GM19099 (cell line): ENCODE data around the gene PTGR3.

Source experiments
- POLR2A ChIP-seq: IDR thresholded peaks from 3 replicates; pipeline ENCODE4 v1.6.1; 2011; ENCODE audit warnings: low read depth; ENCODE audit not compliant: insufficient read length; ENCODE audit errors: extremely low read depth

PTGR3 gene

DNA sequence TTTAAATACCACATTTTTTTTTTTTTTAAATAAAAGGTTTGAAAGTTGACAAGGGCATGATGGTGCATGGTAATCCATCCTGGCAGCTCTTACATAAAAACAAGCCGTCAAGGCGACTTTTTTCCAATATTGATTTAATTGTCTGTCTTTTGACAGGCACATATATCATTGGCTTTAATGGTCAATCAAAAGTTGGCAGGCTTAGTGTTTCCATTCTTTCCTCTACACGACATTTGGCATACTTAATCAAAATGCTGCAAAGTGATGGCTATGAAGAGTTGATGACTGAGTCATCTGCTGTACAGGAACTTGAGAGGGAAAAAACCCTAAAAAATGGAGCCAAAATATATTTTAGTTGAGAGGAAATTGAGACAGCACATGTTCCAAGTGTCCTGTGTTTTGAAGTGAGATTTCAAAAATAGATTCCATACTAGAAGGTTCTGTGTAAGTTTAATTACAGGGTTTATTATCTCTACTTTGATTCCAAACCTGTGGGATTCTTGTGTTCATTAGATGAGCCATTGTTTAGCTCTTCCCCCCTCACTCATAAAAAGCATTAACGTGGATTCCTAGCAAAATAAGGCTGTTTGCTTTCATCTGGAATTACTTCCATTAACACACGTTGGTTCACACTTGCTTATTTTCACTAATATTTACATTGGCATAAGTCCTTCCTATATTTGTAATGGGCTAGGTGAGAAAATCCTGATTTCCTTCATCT, 4.8 kb upstream of the PTGR3 start:
- TF ChIP-seq POLR2A = no peak

DNA sequence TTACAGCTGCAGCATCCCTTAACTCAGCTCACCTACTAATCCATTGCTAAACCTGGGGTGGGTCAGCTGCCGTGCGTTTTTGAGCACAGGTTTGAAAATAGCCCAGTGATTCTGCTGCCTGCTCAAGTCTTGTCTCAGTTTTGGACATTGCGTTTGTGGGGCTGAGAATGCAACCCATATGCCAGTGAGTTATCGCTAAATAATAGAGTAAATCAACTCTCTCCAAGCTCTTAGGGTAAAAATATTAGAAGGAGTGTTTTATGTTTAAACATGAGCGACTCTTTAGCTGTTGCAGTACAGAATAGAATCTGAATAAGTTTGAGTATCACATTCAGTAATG, 3.8 kb upstream of the PTGR3 start:
- no peak for TF ChIP-seq POLR2A

DNA sequence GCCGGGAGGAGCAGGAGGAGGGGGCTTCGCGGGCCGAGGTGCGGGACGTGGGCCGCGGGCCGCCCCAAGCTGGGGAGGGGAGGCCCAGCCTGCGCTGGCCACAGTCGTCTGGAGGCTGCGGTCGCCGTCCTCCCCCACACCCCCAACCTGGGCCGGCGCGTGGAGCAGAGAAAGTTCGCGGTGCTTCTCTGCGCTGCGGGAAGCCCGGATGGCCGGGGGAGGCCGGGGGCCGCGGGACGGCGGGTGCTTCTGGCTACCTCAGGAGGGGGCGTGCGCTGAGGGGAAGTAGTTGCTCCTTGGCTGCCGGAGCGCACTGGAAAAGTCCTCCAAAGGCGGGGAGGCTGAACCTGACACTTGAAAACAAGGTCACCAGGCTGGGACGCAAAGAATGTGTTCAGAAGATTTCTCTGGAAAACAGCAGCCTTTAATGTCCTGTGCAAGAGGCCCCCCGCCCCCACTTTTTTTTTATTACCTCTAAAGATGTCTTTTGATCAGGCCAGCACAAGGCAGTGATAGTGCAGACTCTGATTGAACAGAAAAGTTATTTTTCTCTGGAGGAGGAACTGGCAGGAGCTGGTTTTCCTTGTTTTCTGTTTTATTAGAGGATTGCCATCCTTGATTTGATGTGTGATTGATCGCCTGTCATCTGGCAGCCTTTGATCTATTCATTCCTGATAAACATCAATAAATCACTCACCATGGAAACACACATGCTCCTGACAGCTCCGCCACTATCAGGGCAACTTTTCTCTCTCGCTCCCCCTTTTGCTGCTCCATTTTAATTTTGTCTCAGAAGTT, 3.2 kb upstream of the PTGR3 start:
- no peak for TF ChIP-seq POLR2A

DNA sequence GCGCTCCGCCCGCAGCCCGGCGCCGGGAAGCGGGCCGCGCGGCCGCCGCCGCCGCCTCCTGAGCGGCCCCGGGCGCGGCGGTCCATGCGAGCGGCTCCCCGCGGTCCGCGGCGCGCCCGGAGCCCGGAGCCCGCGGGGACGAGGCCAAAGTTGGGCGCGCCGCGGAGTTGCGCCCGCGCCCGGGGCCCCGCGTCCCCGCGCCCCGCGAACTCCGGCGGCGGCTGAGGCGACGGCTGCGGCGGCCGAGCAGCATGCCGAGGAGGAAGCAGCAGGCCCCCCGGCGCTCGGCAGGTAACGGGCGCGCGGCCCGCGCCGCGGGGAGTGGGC, 2.6 kb upstream of the PTGR3 start:
- TF ChIP-seq POLR2A = no peak

DNA sequence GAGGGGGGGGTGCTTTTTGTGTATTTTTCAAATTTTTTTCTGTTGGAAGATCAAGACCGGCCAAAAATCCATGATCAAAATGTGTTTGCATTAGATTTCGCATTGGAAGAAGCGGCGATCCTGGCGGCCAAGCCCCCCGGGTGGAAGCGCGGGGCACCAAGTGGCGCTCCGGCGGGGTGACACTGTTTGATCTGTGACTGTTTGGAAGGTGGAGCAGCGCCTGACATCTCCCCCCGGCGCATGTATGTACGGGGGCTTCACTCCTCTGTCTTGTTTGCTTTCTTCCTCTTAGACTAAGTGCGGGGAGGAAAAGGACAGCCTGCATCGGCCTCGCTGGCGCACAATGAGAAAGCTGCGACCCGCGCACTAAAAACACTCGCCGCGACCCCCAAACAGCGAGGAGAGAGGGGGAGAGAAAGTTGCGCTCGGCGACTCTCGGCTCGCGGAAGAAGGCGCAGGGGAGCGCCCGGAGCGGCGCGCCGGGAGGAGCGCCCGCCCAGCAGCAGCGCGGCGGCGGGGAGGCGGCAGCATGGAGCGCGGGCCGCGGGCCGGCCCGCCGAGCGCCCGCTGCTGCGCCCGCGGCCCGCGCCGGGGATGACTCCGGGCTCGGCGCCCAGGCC, 2.2 kb upstream of the PTGR3 start:
- peak; percentile 17 for TF ChIP-seq POLR2A

DNA sequence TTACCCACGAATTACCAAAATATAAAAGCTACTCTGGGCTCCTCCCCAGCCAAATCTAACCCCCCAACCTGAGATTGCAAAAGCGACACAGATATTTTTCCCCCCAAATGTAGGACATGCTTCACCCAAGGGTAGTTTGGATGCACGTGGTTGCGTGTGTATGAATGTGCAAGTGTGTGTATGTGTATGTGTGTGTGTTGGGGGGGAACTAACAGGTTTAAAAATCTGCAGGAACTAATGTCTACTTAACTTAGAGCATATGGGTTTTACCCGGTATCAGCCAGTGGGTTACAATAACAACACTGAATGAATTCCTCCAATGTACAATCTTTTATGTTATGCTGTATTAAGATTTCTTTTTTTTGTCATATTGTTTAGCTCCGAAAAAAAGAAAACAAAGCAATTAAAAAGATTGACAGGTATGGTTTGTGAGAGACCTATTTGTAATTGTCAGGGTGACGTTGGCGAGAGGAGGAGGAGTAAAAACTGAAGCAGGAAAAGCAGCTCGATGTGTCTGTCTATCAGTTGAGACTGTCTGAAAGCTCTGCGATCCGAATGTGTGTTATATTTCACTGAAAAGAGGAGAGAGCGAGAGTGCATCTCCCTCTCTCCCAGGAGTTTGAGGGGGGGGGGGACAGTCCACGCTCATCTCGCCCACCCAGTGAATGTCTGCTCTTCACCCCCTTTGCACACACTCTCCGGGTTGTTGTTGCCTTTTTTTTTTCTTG, 1.5 kb upstream of the PTGR3 start, which contains the start of gene TSHZ1:
TSS of gene TSHZ1 (plus strand) at position 524 of the 728 bp plus-strand sequence. CDS start 1,080 bp downstream, outside the sequence.
- peak; percentile 60 for TF ChIP-seq POLR2A

DNA sequence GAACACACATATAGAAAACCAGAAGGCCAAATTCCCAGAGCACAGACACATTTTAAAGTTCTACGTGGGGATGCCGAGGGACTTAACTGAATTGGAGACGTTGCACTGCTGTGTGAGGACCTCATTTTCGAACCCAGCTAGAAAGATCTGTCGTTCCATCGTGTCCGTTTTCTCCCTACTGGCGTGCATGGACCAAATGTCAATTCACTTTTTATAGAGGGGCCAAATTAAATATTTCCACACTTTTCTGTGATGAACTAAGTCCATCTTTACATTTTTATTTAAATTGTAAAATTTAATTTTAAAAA, 966 bp upstream of the PTGR3 start:
- TF ChIP-seq POLR2A = no peak

DNA sequence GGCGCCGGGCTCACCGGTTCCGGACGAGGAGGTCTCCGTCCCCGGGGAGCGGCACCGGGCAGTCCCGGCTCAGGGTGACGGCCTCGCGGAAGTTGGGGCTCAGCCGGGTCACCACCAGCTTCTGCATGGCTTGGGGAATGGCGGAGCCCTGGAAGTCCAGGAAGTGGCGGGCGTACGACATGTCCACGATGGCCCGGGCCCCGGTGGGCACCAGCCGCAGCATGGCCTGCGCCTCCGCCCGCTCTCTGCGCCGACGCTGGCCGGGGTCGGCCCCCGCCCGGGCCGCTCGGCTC, 157 bp downstream of the PTGR3 start:
- TF ChIP-seq POLR2A = peak; percentile 44

DNA sequence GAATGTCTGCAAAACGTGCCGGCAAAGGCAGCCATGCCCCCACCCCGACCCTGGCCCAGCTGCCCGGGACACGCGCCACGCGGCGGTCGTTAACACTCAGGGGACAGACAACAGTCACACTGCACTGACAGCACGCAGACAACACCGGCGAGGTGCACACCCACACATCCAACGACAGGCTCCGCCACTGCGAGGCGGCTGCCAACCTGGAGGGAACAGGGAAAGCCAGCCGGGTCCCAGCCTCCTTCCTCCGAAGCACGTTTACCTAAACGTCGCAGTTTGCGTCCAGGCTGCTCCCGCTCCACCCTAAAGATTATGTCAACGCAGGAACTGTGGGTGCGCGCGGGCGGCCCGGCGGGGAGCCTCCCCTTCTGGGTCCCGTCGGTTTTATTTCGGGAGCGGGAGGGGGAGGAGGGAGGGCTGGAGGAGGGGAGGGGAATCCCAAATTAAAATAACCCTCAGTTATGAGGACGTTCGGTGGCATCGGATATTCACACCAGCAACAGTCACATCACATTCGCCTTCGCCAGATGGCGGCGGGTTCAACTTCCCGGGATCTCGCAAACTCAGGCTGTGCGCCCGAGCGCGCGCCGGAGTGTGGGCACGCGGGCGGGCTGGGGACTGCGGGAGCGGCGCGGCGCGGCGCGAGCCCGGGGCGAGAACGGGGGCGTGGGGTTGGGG, 644 bp downstream of the PTGR3 start:
- TF ChIP-seq POLR2A = peak; percentile 54

DNA sequence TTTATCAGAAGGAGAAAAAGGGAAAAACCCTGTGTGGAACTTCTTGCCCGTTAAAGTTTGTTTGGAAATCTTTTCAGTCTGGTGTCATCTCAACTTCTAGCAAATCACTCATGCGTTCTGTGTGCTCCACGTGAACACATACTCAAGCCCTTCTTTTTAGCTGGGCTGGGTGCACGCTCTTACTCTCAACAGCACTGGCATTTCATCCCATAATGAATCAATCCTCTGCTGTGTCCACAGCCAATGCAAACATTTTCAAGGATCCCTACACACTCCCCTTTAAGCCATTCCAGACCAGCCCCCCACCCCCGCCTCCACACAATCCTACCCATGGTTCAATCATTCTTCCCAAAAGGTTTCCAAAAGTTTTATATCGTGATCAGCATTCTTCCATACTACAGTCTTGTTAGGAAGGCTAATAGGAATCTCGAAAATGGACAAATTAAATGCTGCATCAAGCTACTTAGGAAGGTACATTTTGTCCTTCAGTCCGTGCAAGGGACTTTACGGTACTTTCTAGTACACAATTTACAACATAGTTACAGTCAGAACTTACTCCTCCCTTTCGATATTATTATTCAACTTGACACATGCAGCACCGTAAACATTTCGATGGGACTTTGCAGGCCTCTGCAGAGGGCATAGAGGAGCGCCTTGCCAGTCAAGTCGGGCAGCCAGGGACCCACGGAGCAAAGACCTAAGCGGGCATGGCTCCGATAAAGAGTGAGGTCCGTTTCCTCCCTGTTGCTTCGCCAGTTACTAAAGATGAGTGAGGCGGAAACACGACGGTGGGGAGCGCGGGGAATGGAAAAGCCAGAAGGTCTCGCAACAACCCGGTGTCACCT, 1.4 kb downstream of the PTGR3 start:
- TF ChIP-seq POLR2A = no peak

DNA sequence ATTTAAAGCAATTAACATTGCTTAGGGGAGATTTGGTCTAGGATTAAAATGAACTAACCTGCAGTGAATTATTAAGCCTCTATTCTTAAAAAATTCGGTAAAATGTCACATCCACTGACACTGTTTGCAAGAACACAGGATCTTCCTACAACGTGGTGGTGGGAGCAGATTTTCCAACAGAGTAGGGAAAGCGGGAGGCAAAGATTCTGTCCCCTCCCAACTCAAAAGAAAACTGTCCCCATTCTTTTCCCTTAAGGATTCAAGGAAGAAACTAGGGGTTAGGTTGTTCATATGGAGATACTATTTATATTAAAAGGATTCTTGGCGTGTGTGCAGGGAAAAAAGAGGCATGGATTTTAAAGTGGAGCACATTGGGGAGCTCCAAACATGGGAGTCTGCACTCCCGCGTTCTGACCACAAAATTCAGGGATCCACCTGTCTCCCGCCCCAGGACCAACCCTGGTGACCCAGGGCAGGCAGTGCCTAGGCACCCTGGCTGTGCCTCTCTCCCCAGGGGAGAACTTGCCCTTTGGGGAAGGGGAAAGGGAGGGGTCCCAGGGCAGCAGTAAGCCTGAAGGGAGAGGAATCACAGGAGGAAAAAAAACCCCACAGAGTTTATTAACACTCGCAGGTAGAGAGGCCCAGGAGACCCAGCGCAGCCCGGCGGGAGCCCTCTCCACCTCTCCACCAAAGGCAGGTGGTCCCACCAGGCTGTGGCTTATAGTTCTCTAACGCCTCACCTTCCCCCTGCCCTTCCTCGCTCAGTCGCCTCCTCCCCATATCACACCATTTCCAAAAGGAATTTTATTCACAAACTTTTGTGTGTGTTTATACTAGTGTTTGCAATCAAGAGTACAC, 2.3 kb downstream of the PTGR3 start:
- TF ChIP-seq POLR2A = no peak

DNA sequence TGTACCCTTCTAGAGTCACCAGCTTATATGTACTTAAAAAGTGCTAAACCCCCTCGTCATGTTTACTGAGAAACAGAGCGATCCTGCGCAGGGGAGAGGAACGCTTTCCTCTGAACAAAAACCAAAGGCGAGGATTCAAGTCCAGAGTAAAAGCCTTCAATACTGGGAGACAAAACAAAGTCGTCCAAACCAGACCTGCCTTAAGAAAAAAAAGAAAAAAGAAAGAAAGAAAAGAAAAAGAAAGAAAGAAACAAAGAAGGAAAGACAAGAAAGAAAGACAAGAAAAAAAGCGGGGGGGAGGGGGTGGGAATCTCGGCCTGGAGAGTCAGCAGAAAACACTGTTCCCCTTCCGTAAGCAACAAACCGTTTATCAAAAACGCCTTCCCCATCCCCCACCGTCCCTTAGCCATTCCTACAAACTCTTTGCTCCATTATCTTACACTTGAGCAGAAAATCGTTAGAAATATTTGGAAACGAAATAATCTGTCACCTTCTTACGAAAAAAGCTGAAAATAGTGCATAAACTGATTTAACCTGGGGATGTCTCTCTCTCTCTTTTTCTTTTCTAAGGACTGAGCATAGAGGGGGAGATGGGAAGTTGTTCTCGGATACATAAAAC, 3.3 kb downstream of the PTGR3 start:
- no peak for TF ChIP-seq POLR2A

DNA sequence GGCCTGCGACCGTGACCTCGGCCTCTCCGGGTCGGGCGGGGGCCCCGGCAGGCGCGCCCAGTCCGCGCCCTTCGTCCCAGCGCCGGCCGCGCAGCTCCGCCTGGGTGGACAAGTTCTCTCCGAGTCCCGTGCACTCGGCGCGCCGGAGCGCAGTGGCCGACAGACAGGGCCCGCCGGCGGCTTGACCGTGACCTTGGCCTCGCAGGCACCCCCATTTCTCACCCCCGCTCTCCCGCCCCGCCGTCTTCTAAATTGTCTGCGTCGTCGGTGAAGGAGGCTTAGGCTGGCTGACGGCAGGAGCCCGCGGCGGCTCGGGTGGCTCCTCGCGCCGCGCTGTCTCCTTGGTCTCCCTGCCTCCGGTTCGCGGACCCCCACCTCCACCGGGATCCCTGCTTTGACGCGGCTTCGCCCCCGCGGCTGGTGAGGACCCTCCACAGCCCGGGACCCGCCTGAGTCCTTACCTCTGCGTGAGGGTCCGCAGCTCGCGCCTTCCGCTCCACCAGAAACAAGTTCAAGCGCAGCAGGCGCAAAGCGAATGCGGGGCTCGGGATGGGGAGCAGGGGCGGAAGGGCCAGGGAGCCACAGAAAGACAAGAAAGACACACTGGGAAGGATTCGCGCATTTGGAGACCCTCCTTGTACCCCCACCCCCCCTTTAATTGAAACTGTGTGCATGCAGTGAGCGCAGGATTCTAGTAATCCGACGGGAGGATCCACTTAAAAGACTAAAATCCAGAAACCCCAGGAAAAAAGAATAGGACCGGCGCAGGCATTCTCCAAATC, 4.0 kb downstream of the PTGR3 start:
- TF ChIP-seq POLR2A = no peak

DNA sequence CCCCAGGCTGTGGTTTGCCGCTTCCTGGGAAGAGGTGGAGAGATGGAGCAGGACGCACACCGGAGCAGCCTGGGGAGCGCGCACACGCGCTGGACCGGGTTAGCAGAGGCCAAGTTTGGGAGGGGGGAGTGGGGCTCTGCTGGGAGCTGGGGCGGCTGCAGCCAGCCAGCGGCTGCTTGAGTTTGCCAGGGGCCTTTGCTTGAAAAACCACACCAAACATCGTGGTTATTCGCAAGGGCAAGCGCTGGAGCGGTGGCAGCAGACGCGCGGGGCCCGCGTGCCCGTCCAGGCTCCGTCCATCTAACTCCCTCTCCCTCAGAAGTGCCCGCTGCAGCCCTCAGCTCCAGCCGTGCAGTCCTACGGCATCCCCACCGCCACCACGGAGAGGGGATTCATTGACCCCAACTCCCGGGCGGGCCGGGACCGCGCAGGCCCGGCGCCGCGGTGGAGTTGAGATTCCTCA, 4.6 kb downstream of the PTGR3 start:
- no peak for TF ChIP-seq POLR2A
